GM23338 (cell line): ENCODE data around the gene FABP1. TPM values are rescaled to one million over a fixed set of nuclear protein-coding genes. Genes with fewer than 3 reads are reported as not detected.

Experiments
- ATAC-seq: fragments of 200-7000 bp; cut with Tn5 transposase; 3 replicates; pipeline ENCODE4 v1.9.1; 2020
- DNase-seq: peaks from one replicate; pipeline ENCODE4 v3.0.0-alpha.2; 2015; ENCODE audit warnings: low spot score
- H2AFZ ChIP-seq: fragments of 200-600 bp; sonication (generic); 2 replicates; pipeline ENCODE4 v1.8.0; 2016; ENCODE audit warnings: antibody characterized with exemption, mild to moderate bottlenecking, moderate library complexity
- H3F3A ChIP-seq: fragments of 200-600 bp; sonication (generic); replicated peaks from 2 replicates; pipeline ENCODE4 v1.8.0; 2017; ENCODE audit warnings: antibody characterized with exemption, mixed run types, low read depth
- H3K27ac ChIP-seq: fragments of 200-600 bp; sonication (generic); 2 replicates; pipeline ENCODE4 v1.6.1; 2016; ENCODE audit warnings: low read depth
- H3K27me3 ChIP-seq: fragments of 200-600 bp; sonication (generic); 2 replicates; pipeline ENCODE4 v1.8.0; 2016; ENCODE audit warnings: mild to moderate bottlenecking, mixed run types, moderate library complexity; ENCODE audit not compliant: insufficient read depth
- H3K36me3 ChIP-seq: fragments of 200-600 bp; sonication (generic); 2 replicates; pipeline ENCODE4 v1.8.0; 2016; ENCODE audit warnings: mild to moderate bottlenecking; ENCODE audit not compliant: insufficient read depth
- H3K4me1 ChIP-seq: fragments of 200-600 bp; sonication (generic); 2 replicates; pipeline ENCODE4 v1.8.0; 2016; ENCODE audit warnings: mild to moderate bottlenecking, moderate library complexity; ENCODE audit not compliant: insufficient read depth
- H3K4me2 ChIP-seq: fragments of 200-600 bp; sonication (generic); 2 replicates; pipeline ENCODE4 v1.7.1; 2017; ENCODE audit warnings: mixed run types
- H3K4me3 ChIP-seq: fragments of 200-600 bp; sonication (generic); 2 replicates; pipeline ENCODE4 v1.6.1; 2016; ENCODE audit warnings: mixed run types
- H3K79me2 ChIP-seq: fragments of 200-600 bp; sonication (generic); replicated peaks from 2 replicates; pipeline ENCODE4 v1.8.0; 2017; ENCODE audit warnings: mild to moderate bottlenecking; ENCODE audit not compliant: insufficient read depth
- H3K9me2 ChIP-seq: fragments of 200-600 bp; sonication (generic); 2 replicates; pipeline ENCODE4 v1.8.0; 2017; ENCODE audit not compliant: insufficient read depth
- H4K20me1 ChIP-seq: fragments of 200-600 bp; sonication (generic); replicated peaks from 2 replicates; pipeline ENCODE4 v1.8.0; 2017; ENCODE audit warnings: mild to moderate bottlenecking; ENCODE audit not compliant: insufficient read depth
- H3K27ac Mint-ChIP-seq: 2 replicates; pipeline ENCODE4 v1.8.0; 2020; ENCODE audit warnings: inconsistent platforms, mild to moderate bottlenecking, moderate library complexity, mixed read lengths
- H3K27me3 Mint-ChIP-seq: 3 replicates; pipeline ENCODE4 v1.8.0; 2022; ENCODE audit warnings: low read depth, mild to moderate bottlenecking, moderate library complexity, mixed read lengths, inconsistent platforms; ENCODE audit not compliant: insufficient read depth, poor library complexity
- H3K36me3 Mint-ChIP-seq: 3 replicates; pipeline ENCODE4 v1.8.0; 2021; ENCODE audit warnings: low read depth, mild to moderate bottlenecking, inconsistent platforms, moderate library complexity, mixed read lengths
- H3K4me1 Mint-ChIP-seq: 3 replicates; pipeline ENCODE4 v1.8.0; 2020; ENCODE audit warnings: mild to moderate bottlenecking, inconsistent platforms, mixed read lengths
- H3K4me3 Mint-ChIP-seq: 3 replicates; pipeline ENCODE4 v1.8.0; 2021; ENCODE audit warnings: moderate library complexity, mild to moderate bottlenecking, inconsistent platforms, mixed read lengths
- H3K9me3 Mint-ChIP-seq: 3 replicates; pipeline ENCODE4 v1.8.0; 2020; ENCODE audit warnings: moderate library complexity, mild to moderate bottlenecking, inconsistent platforms, mixed read lengths
- CREB1 ChIP-seq: fragments of 250-450 bp; sonication (Bioruptor Pico); IDR thresholded peaks from 2 replicates; pipeline ENCODE4 v1.5.0; 2020; ENCODE audit warnings: low read depth, mild to moderate bottlenecking, moderate library complexity
- EZH2 ChIP-seq: fragments of 200-600 bp; sonication (generic); IDR thresholded peaks from one replicate; pipeline ENCODE4 v1.8.0; 2017; ENCODE audit warnings: antibody characterized with exemption, mild to moderate bottlenecking, low read depth; ENCODE audit not compliant: unreplicated experiment
- EZH2phosphoT487 ChIP-seq: fragments of 200-600 bp; sonication (generic); IDR thresholded peaks from one replicate; pipeline ENCODE4 v1.8.1; 2018; ENCODE audit warnings: antibody characterized with exemption; ENCODE audit not compliant: unreplicated experiment
- JUNB ChIP-seq: IDR thresholded peaks from one replicate; pipeline ENCODE4 v1.6.1; 2016; ENCODE audit warnings: antibody characterized with exemption; ENCODE audit not compliant: unreplicated experiment
- NANOG ChIP-seq: IDR thresholded peaks from 2 replicates; pipeline ENCODE4 v1.6.1; 2016; ENCODE audit warnings: antibody characterized with exemption, borderline replicate concordance
- POLR2AphosphoS5 ChIP-seq: IDR thresholded peaks from 2 replicates; pipeline ENCODE4 v1.6.1; 2016; ENCODE audit warnings: antibody characterized with exemption, low read depth
- REST ChIP-seq: IDR thresholded peaks from one replicate; pipeline ENCODE4 v1.6.1; 2018; ENCODE audit warnings: antibody characterized with exemption; ENCODE audit not compliant: unreplicated experiment
- polyA plus RNA-seq: library from polyadenylated mRNA; unstranded; fragments of >200 nt; fragmentation: Nextera tagmentation; extraction: Ambion mirVana; gene quantifications from 2 replicates; pipeline ENCODE4 v1.2.1, GENCODE V29; 2016
- total RNA-seq: library from RNA; depleted of rRNA; stranded (reverse); fragments of >200 nt; shearing (Covaris generic); gene quantifications from 2 replicates; pipeline ENCODE4 v1.2.3, GENCODE V29; 2014
- TF ChIP-seq, protein P1 (sequence below): IDR thresholded peaks from 2 replicates; pipeline ENCODE4 v1.6.1; 2016; ENCODE audit warnings: antibody characterized with exemption
- TF ChIP-seq, protein P2 (sequence below), 2 experiments: fragments of 200-600 bp in 1 of 2; sonication (generic) in 1 of 2; conservative IDR thresholded peaks; 2 replicates each; pipeline versions ENCODE4 v1.5.1 to v1.6.1; 2016 to 2017; ENCODE audit warnings: antibody characterized with exemption in 2 of 2, low read depth in 2 of 2, mild to moderate bottlenecking in 2 of 2, moderate library complexity in 1 of 2

Gene FABP1
- total and polyA plus RNA-seq, 2 experiments from 2014 or later, result not detected

- ATAC-seq, result no peak
- Histone ChIP-seq H3K9me2 (0 out of 2 replicates have a peak, but pooled peaks cover 2% of the 10 kb centered on the region), H3K27ac (no peak overlapping the region), H3K4me1 (no peaks in the 10 kb centered on the region), H3K27me3 (no peaks in the 10 kb centered on the region), H4K20me1 (no peaks in the 10 kb centered on the region), H3K4me3 (no peak overlapping the region), H3K4me2 (no peak overlapping the region), H3K36me3 (no peaks in the 10 kb centered on the region), H3F3A (no peaks in the 10 kb centered on the region), H3K79me2 (no peaks in the 10 kb centered on the region), H2AFZ (no peak overlapping the region)
- Mint-ChIP-seq H3K4me3 (no peak overlapping the region), H3K27ac (no peak overlapping the region), H3K9me3 (no peaks in the 10 kb centered on the region), H3K4me1 (peaks cover 4% of the 10 kb centered on the region; the same call in 1 of the 3 replicates), H3K36me3 (no peaks in the 10 kb centered on the region; the same call in 2 of the 3 replicates), H3K27me3 (peaks cover 2% of the 10 kb centered on the region)
- TF ChIP-seq, protein P1, sequence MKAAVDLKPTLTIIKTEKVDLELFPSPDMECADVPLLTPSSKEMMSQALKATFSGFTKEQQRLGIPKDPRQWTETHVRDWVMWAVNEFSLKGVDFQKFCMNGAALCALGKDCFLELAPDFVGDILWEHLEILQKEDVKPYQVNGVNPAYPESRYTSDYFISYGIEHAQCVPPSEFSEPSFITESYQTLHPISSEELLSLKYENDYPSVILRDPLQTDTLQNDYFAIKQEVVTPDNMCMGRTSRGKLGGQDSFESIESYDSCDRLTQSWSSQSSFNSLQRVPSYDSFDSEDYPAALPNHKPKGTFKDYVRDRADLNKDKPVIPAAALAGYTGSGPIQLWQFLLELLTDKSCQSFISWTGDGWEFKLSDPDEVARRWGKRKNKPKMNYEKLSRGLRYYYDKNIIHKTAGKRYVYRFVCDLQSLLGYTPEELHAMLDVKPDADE, result no peak
- TF ChIP-seq POLR2AphosphoS5, result no peak
- TF ChIP-seq EZH2, result no peak
- TF ChIP-seq NANOG, result no peak
- no peak for TF ChIP-seq EZH2phosphoT487
- TF ChIP-seq, protein P2, sequence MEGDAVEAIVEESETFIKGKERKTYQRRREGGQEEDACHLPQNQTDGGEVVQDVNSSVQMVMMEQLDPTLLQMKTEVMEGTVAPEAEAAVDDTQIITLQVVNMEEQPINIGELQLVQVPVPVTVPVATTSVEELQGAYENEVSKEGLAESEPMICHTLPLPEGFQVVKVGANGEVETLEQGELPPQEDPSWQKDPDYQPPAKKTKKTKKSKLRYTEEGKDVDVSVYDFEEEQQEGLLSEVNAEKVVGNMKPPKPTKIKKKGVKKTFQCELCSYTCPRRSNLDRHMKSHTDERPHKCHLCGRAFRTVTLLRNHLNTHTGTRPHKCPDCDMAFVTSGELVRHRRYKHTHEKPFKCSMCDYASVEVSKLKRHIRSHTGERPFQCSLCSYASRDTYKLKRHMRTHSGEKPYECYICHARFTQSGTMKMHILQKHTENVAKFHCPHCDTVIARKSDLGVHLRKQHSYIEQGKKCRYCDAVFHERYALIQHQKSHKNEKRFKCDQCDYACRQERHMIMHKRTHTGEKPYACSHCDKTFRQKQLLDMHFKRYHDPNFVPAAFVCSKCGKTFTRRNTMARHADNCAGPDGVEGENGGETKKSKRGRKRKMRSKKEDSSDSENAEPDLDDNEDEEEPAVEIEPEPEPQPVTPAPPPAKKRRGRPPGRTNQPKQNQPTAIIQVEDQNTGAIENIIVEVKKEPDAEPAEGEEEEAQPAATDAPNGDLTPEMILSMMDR (conservative IDR thresholded peaks at IDR 0.05; ENCODE audit: low read depth in 2 of 2), result no peak
- no peak for TF ChIP-seq JUNB
- TF ChIP-seq CREB1 (CRISPR knock-in tag), result no peak
- DNase-seq, result no peak
These were observed 2.4 kb downstream of the FABP1 start for GRCh38 chr2:88125344-88125923.

DNA sequence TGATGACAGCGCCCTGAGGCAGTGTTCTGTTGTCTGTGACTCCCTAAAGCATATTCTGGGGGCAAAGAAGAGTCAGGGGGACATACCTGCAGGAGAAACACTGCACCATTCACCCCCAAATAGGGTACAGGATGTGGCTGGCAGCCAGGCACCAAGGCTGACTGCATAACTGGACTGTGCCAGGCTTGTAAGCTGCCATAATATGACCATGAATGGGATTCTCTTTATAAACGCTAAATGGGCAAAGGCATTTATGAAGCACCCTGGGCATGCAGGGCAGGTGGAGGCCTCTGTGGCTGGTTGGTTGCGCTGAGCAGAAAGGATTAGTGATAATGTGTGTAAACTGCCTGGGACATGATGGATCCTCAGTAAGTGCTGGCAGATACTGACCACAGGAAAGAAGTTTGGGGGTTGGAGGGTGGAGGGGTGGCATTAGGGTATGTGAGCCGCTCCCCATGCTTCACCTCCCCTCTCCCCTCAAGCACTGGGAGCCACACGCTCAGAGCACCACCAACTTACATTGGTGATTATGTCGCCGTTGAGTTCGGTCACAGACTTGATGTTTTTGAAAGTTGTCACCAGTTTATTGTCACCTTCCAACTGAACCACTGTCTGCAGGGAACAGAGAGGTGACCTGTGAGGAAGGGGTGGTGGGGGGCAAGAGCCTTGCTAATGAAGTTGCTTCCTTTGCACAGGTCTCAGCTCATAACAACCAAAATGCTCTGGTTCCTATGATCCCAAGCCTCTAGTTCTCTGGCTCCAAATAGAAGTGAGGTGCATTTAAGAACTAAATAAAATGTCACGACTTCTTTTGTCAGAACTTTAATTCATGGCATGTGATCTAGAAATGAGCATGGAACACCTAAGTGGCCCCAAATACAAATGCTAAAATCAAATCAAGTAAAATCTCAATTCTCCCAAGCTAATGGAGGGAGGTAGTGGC lies 3.6 kb downstream of the FABP1 start:
- Mint-ChIP-seq H3K27me3 (peaks cover 2% of the 10 kb centered on the region), H3K27ac (no peak overlapping the region), H3K9me3 (no peaks in the 10 kb centered on the region), H3K36me3 (no peaks in the 10 kb centered on the region; the same call in 2 of the 3 replicates), H3K4me3 (no peak overlapping the region), H3K4me1 (no peaks in the 10 kb centered on the region)
- H2AFZ ChIP-seq, result no peak overlapping the region
- no peaks in the 10 kb centered on the region for H3F3A ChIP-seq
- no peak overlapping the region for H3K4me2 ChIP-seq
- no peaks in the 10 kb centered on the region for H3K79me2 ChIP-seq
- no peaks in the 10 kb centered on the region for H3K4me1 ChIP-seq
- 0 out of 2 replicates have a peak, but pooled peaks cover 2% of the 10 kb centered on the region for H3K9me2 ChIP-seq
- ATAC-seq, result no peak
- no peak overlapping the region for H3K4me3 ChIP-seq
- no peak overlapping the region for H3K27ac ChIP-seq
- no peaks in the 10 kb centered on the region for H3K36me3 ChIP-seq
- H3K27me3 ChIP-seq, result no peaks in the 10 kb centered on the region
- DNase-seq, result no peak
- H4K20me1 ChIP-seq, result no peaks in the 10 kb centered on the region
- TF ChIP-seq POLR2AphosphoS5, result no peak
- TF ChIP-seq, protein P2 (conservative IDR thresholded peaks at IDR 0.05; ENCODE audit: low read depth in 2 of 2), result no peak
- TF ChIP-seq, protein P1, result no peak
- TF ChIP-seq CREB1 (CRISPR knock-in tag), result no peak
- TF ChIP-seq REST, result no peak
- no peak for TF ChIP-seq JUNB
